Common myeloid progenitor, CD34-positive (primary cell): ENCODE measurements around the gene COL10A1.

ENCODE experiments used
- CTCF ChIA-PET: fragments of 350-600 bp; sonication (Branson Sonifier 250); formaldehyde crosslinking; loops from one replicate; lab custom pipeline; 2021; ENCODE audit warnings: antibody characterized with exemption; lab: Charles Lee
- POLR2A ChIA-PET: fragments of 350-600 bp; sonication (Branson Sonifier 250); formaldehyde crosslinking; loops from one replicate; lab custom pipeline; 2021; ENCODE audit warnings: antibody characterized with exemption; lab: Charles Lee
- DNase-seq, 3 donors: peaks; one replicate each; pipeline versions ENCODE4 v3.0.0 to v3.0.0-alpha.2; 2013
- H3K27ac ChIP-seq, 2 experiments: 1 replicate in 1 of 2; 2 replicates in 1 of 2; pipeline ENCODE4 v1.7.0; 2013; ENCODE audit warnings: inconsistent platforms in 2 of 2, low read length in 2 of 2, mild to moderate bottlenecking in 2 of 2, low read depth in 1 of 2, moderate library complexity in 1 of 2; ENCODE audit not compliant: severe bottlenecking in 2 of 2, insufficient read depth in 1 of 2, poor library complexity in 1 of 2
- H3K27me3 ChIP-seq, 5 experiments: replicated peaks in 2 of 5; 1 replicate in 3 of 5; 2 replicates in 2 of 5; pipeline versions ENCODE4 v1.6.1 to v1.7.0; 2013; ENCODE audit warnings: low read length in 4 of 5, mild to moderate bottlenecking in 2 of 5, moderate library complexity in 2 of 5, inconsistent platforms in 1 of 5; ENCODE audit not compliant: insufficient read depth in 5 of 5, control insufficient read depth in 4 of 5
- H3K36me3 ChIP-seq, 4 experiments: 1 replicate in 2 of 4; 2 replicates in 2 of 4; pipeline versions ENCODE4 v1.6.1 to v1.7.0; 2013; ENCODE audit warnings: low read length in 3 of 4, control low read depth in 1 of 4, mild to moderate bottlenecking in 1 of 4; ENCODE audit not compliant: control insufficient read depth in 4 of 4, insufficient read depth in 4 of 4
- H3K4me1 ChIP-seq, 4 experiments: 1 replicate in 3 of 4; 2 replicates in 1 of 4; pipeline versions ENCODE4 v1.6.1 to v1.7.1; 2013; ENCODE audit warnings: low read length in 3 of 4, mild to moderate bottlenecking in 3 of 4, control low read depth in 1 of 4, inconsistent platforms in 1 of 4, moderate library complexity in 1 of 4; ENCODE audit not compliant: control insufficient read depth in 4 of 4, insufficient read depth in 4 of 4; ENCODE audit errors: control extremely low read depth in 1 of 4
- H3K4me3 ChIP-seq, 7 experiments: 1 replicate in 4 of 7; 2 replicates in 3 of 7; pipeline versions ENCODE4 v1.5.1 to v1.7.0; 2013; ENCODE audit warnings: mild to moderate bottlenecking in 7 of 7, low read length in 6 of 7, moderate library complexity in 6 of 7, inconsistent platforms in 2 of 7, low read depth in 2 of 7, control low read depth in 1 of 7; ENCODE audit not compliant: insufficient read depth in 4 of 7, control insufficient read depth in 1 of 7; ENCODE audit errors: extremely low read depth in 1 of 7
- H3K9me3 ChIP-seq, 5 experiments: 1 replicate in 4 of 5; 2 replicates in 1 of 5; pipeline versions ENCODE4 v1.6.1 to v1.7.1; 2013; ENCODE audit warnings: low read length in 4 of 5, mild to moderate bottlenecking in 2 of 5, inconsistent platforms in 1 of 5, low read depth in 1 of 5, moderate library complexity in 1 of 5; ENCODE audit not compliant: control insufficient read depth in 4 of 5, insufficient read depth in 2 of 5; ENCODE audit errors: control extremely low read depth in 1 of 5
- WGBS: methylation state at CpG from one replicate; pipeline ENCODE4 v1.1.5; 2013; ENCODE audit not compliant: insufficient coverage; 5-methylcytosine and 5-hydroxymethylcytosine counted together

The COL10A1 gene

DNA sequence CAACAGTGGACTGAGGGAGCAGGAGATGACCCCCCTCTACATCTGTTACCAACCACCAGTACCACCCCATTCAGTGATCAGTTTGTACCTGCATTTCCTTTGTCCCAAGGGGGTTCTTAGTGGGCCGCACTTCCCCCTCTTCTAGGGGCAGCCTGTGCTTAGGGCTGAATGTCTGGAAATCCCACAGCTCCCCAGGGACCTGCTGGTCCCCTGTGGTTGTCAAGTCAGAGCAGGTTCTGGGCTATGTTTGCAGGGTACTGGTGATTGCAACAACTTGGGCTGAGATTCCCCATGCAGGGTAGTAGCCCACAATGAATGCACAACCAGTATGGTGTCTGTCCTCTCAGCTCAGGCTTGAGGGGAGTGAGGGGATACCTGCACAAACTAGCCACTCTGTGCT lies 39.7 kb upstream of the COL10A1 start:
- no peak for DNase-seq
- Histone ChIP-seq H3K27me3 (no peaks in the 10 kb centered on the region), H3K36me3 (peaks cover 0 to 6% (median under 1%) of the 10 kb centered on the region in 4 experiments), H3K9me3 (peaks cover 2 to 32% (median 5%) of the 10 kb centered on the region in 5 experiments), H3K27ac (no peak overlapping the region), H3K4me1 (no peaks in the 10 kb centered on the region), H3K4me3 (no peak overlapping the region)
- CTCF ChIA-PET = no interaction called here
- POLR2A ChIA-PET = no interaction called here
- WGBS = 100% methylated on average over 1 of the region's 1 CpG

DNA sequence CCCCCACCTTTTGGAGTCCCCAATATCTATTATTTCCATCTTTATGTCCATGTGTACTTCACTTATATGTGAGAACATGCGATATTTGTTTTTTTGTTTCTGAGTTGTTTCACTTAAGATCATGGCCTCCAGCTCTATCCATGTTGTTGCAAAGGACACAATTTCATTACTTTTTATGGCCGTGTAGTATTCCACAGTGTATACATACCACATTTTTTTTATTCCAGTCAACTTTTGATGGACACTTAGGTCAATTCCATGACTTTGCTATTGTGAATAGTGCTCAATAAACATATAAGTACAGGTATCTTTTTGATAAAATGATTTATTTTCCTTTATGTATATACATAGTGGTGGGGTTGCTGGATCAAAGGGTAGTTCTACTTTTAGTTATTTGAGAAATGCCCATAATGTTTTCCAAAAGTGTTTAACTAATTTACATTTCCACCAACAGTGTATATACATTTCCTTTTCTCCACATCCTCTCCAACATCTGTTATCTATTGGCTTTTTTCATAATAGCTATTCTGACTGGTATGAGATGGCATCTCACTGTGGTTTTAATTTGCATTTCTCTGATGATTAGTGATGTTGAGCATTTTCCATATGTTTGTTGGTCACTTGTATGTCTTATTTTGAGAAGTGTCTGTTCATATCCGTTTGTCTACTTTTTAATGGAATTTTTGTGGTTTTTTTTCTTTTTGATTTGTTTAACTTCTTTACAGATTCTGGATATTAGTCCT lies 34.0 kb upstream of the COL10A1 start:
- no peak overlapping the region for H3K27ac ChIP-seq
- ChIA-PET CTCF (no interaction called here), POLR2A (no interaction called here)
- DNase-seq = no peak
- no peak overlapping the region for H3K4me3 ChIP-seq
- no peaks in the 10 kb centered on the region for H3K36me3 ChIP-seq
- H3K27me3 ChIP-seq = no peaks in the 10 kb centered on the region
- peaks cover 0 to 10% (median 1%) of the 10 kb centered on the region in 5 experiments for H3K9me3 ChIP-seq
- H3K4me1 ChIP-seq = peaks cover 0 to 5% (median 3%) of the 10 kb centered on the region in 4 experiments
- no CpG with 5 or more reads among the region's 3 CpGs for WGBS

DNA sequence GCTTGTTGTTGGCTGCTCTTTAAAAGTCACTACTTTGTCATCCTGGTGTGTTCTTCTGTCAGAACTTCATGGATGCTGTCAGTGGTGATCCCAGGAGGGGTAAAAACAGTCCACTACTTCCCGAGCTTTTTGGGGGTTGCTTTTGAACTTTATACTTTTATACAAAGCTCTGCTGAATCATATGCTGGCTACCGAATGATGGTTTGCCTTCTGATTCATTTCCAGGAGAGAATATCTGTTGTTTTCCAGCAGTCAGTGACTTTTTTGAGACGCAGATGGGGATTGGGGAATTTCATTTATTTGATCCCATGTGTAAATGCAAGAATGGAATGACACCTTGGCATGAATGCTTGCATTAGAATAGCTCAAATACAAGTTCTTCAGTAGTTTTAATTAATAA lies 32.7 kb upstream of the COL10A1 start:
- Histone ChIP-seq H3K36me3 (no peaks in the 10 kb centered on the region), H3K27me3 (no peaks in the 10 kb centered on the region), H3K9me3 (peaks cover 0 to 3% (median 0%) of the 10 kb centered on the region in 5 experiments), H3K27ac (no peak overlapping the region), H3K4me3 (no peak overlapping the region), H3K4me1 (peaks cover 0 to 5% (median 3%) of the 10 kb centered on the region in 4 experiments)
- DNase-seq = no peak
- whole genome bisulfite sequencing = 100% methylated on average over 2 of the region's 3 CpGs
- POLR2A ChIA-PET = no interaction called here
- CTCF ChIA-PET = no interaction called here

DNA sequence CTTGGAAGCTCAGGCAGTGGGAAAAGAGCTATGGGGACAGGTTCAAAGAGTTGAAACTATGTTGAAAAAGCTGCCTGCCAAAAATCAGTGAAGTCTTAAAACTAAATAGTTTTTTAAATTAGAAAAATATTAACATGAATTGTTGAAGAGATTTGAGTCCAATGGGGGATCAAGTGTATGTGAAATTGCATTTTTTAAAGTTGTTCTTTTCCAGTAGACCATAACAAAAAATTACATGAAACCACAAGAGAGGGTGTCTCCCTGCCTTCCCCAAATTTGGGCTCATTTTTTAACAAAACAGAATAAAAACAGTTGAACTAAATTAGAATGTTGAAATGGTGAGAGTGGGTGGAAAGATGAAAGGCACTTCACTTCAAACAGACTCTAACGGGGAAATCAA lies 31.5 kb upstream of the COL10A1 start:
- no CpG with 5 or more reads among the region's 1 CpG for WGBS
- POLR2A ChIA-PET = no interaction called here
- no peak overlapping the region for H3K4me3 ChIP-seq
- no peaks in the 10 kb centered on the region for H3K27me3 ChIP-seq
- peaks cover 0 to 5% (median 3%) of the 10 kb centered on the region in 4 experiments for H3K4me1 ChIP-seq
- H3K27ac ChIP-seq = no peak overlapping the region
- H3K9me3 ChIP-seq = no peaks in the 10 kb centered on the region
- DNase-seq = no peak
- CTCF ChIA-PET = no interaction called here
- no peaks in the 10 kb centered on the region for H3K36me3 ChIP-seq

DNA sequence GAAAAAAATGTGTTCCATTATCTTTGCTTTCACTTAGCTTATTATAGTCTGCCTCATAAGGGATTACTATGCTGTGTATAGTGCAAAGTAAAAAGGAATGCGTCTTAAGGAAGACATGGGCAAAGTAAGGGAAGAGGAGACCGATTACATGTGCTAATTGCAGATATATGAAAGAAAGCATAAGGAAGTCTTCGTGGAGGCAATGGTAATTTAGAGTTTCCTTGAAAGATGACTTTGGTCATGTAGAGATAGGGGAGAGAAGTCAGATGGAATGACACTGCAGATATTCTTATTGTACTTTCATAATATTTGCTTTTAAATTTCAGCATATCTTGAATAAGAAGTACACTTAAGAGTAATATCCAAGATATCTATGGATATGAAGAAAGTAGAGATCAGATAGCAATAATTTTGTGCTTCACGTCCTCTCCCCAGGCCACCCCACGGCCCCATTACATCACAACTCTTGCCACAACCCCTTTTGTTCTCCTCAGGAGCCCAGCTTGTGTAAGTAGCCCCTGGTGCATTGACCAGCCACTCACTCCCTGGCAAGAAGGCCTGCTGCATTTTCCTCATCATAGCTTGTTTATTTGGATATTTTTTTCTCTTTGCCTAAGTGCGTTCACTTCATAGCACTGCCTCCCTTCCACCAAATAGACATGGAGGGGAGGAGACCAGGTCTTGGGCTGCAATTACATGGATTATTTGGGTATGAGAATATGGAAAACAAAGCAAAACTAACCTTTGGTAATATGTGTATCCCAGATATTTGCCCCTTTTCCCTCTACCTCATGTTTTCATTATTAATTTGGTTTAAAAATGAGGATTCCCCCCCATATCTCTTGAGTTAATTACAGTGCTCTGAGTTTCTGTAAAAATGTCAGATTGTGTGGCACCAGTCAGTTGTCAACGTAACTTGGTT lies 30.7 kb upstream of the COL10A1 start:
- peak in 2 of 3 donors; percentile 16 to 46 for DNase-seq
- H3K9me3 ChIP-seq = no peaks in the 10 kb centered on the region
- H3K4me3 ChIP-seq = no peak overlapping the region
- no peaks in the 10 kb centered on the region for H3K27me3 ChIP-seq
- 4% methylated on average over 3 of the region's 7 CpGs for WGBS
- CTCF ChIA-PET = no interaction called here
- peak overlapping the region in 1 of 2 experiments; percentile 44 for H3K27ac ChIP-seq
- POLR2A ChIA-PET = no interaction called here
- no peaks in the 10 kb centered on the region for H3K36me3 ChIP-seq
- peaks cover 0 to 5% (median 3%) of the 10 kb centered on the region in 4 experiments for H3K4me1 ChIP-seq

DNA sequence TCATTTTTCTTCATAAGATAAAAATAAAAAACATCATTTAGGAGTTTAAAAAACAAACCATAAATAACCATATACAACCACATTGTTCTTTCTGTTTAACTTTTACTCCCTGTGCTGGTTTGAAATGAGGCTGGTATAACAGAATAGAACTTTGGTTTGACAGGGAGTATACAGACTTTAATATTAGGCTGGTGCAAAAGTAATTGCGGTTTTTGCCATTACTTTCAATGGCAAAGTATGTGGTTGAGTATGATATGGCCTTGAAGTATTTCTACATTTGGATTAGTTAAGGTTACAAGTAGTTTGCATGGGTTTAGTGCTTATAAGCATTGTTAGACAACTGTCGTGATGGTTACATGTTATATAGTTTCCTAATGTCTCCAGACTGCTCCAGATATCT lies 29.0 kb upstream of the COL10A1 start:
- H3K4me3 ChIP-seq = no peak overlapping the region
- H3K9me3 ChIP-seq = no peaks in the 10 kb centered on the region
- no peak for DNase-seq
- no peaks in the 10 kb centered on the region for H3K36me3 ChIP-seq
- POLR2A ChIA-PET = no interaction called here
- CTCF ChIA-PET = no interaction called here
- peaks cover 0 to 5% (median 3%) of the 10 kb centered on the region in 4 experiments for H3K4me1 ChIP-seq
- no peaks in the 10 kb centered on the region for H3K27me3 ChIP-seq
- H3K27ac ChIP-seq = no peak overlapping the region
- WGBS = 91% methylated on average over 1 of the region's 2 CpGs

DNA sequence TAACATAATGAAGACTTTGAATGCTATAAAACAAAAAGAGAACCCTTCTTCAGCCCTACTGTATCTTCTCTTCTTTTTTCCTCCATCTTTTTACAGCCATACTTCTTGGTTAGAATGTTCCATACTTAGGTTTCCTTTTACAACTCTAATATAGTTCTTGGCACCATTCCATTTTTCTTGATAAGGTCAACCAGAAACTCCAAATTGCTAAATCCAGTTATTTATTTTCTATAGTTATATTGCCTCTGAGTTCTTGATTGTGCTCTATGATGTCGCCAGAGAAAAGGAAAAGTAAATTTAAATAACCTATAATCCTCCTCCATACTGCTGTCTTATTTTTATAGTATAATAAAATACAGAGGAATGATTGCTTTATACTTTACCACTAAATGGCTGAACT lies 26.7 kb upstream of the COL10A1 start:
- peaks cover 0 to 5% (median 3%) of the 10 kb centered on the region in 4 experiments for H3K4me1 ChIP-seq
- no peak overlapping the region for H3K27ac ChIP-seq
- H3K4me3 ChIP-seq = no peak overlapping the region
- no peak for DNase-seq
- no peaks in the 10 kb centered on the region for H3K9me3 ChIP-seq
- ChIA-PET CTCF (interaction anchor here (1.0 kb wide), 1 partner anchor 11 kb away, joined by 3 read pairs; no protein-coding TSS in a partner anchor), POLR2A (no interaction called here)
- H3K36me3 ChIP-seq = no peaks in the 10 kb centered on the region
- no CpG with 5 or more reads among the region's 1 CpG for WGBS
- H3K27me3 ChIP-seq = no peaks in the 10 kb centered on the region
